Vagina (tissue), 2 donors: Measurements from ENCODE around the gene SRM.

Experiments
- POLR2A ChIP-seq, 2 donors: fragments of 450-650 bp; IDR thresholded peaks; one replicate each; pipeline ENCODE4 v1.6.1; 2017; ENCODE audit warnings: antibody characterized with exemption in 2 of 2, mild to moderate bottlenecking in 2 of 2, moderate library complexity in 2 of 2
- POLR2AphosphoS5 ChIP-seq, 2 donors: sonication (generic); formaldehyde crosslinking; IDR thresholded peaks; one replicate each; pipeline ENCODE4 v1.9.0; 2017; ENCODE audit warnings: antibody characterized with exemption in 2 of 2, mild to moderate bottlenecking in 2 of 2, low read depth in 1 of 2; ENCODE audit not compliant: insufficient read depth in 1 of 2
- TF ChIP-seq, protein P1 (sequence below), 3 experiments: fragments of 450-650 bp in 2 of 3; fragments of 200-600 bp in 1 of 3; sonication (generic) in 1 of 3; IDR thresholded peaks; one replicate each; pipeline ENCODE4 v1.5.1; 2017 to 2019; ENCODE audit warnings: antibody characterized with exemption in 3 of 3, mild to moderate bottlenecking in 2 of 3, moderate library complexity in 2 of 3

DNA sequence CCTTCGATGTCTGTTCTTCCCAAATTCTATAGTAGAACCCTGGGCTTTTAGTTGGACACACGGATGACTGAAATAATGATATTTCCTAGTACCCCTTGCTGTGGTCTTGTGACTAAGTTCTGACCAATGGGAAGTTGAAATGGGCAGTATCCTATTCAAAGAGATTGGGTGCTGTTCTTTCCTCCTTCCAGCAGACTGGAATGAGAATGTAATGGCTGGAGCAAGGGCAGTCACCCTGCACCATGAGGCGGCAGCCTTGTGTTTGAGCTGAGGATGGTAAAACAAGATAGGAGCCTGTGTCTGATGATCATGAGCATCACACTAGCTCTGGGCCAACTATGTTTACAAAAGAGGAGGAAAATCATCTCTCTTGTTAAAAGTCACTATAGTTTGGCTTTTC lies 5.1 kb upstream of the SRM start:
- TF ChIP-seq, protein P1, sequence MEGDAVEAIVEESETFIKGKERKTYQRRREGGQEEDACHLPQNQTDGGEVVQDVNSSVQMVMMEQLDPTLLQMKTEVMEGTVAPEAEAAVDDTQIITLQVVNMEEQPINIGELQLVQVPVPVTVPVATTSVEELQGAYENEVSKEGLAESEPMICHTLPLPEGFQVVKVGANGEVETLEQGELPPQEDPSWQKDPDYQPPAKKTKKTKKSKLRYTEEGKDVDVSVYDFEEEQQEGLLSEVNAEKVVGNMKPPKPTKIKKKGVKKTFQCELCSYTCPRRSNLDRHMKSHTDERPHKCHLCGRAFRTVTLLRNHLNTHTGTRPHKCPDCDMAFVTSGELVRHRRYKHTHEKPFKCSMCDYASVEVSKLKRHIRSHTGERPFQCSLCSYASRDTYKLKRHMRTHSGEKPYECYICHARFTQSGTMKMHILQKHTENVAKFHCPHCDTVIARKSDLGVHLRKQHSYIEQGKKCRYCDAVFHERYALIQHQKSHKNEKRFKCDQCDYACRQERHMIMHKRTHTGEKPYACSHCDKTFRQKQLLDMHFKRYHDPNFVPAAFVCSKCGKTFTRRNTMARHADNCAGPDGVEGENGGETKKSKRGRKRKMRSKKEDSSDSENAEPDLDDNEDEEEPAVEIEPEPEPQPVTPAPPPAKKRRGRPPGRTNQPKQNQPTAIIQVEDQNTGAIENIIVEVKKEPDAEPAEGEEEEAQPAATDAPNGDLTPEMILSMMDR (IDR thresholded peaks at IDR 0.05) = no peak
- TF ChIP-seq POLR2A (IDR thresholded peaks at IDR 0.05) (no peak), POLR2AphosphoS5 (IDR thresholded peaks at IDR 0.05; ENCODE audit: insufficient read depth in 1 of 2, low read depth in 1 of 2) (no peak)
